HG03565 (cell line): ENCODE measurements around the gene XRCC1.

Experiments used
- ATAC-seq: cut with Tn5 transposase; IDR thresholded peaks from one replicate; pipeline ENCODE4 v1.9.1; 2021; ENCODE audit warnings: mild to moderate bottlenecking, moderate library complexity; ENCODE audit not compliant: unreplicated experiment

Gene XRCC1, protein sequence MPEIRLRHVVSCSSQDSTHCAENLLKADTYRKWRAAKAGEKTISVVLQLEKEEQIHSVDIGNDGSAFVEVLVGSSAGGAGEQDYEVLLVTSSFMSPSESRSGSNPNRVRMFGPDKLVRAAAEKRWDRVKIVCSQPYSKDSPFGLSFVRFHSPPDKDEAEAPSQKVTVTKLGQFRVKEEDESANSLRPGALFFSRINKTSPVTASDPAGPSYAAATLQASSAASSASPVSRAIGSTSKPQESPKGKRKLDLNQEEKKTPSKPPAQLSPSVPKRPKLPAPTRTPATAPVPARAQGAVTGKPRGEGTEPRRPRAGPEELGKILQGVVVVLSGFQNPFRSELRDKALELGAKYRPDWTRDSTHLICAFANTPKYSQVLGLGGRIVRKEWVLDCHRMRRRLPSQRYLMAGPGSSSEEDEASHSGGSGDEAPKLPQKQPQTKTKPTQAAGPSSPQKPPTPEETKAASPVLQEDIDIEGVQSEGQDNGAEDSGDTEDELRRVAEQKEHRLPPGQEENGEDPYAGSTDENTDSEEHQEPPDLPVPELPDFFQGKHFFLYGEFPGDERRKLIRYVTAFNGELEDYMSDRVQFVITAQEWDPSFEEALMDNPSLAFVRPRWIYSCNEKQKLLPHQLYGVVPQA

GRCh38 chr19:43575156-43575950 is at the start of gene XRCC1, which contains the start of gene PINLYP:
TSS of gene XRCC1 (minus strand) at chr19:43575527. CDS start at chr19:43575458, 69 bp downstream.
TSS of gene PINLYP (plus strand) at chr19:43575801. CDS start at chr19:43577192, 1,391 bp downstream.
- ATAC-seq, result peak; percentile 95

DNA sequence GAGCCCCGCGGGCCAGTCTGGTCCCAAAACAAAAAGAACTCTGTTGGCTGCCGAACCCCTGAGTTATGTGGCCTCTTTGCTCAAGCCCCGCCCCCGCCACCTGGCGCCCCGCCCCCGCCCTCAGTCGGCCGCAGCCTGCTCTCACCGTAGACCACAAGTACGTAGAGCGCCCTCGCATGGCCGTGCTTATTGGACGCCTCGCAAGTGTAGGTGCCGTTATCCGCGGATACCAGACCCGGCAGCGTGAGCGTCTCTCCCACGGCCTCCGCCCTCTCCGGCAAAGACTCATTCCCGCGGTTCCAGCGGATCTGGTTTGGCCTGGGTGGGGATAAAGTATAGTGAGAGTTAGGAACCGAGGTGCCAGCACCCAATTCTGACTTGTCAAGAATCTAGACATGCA is 49.6 kb upstream of the XRCC1 start:
- no peak for ATAC-seq

DNA sequence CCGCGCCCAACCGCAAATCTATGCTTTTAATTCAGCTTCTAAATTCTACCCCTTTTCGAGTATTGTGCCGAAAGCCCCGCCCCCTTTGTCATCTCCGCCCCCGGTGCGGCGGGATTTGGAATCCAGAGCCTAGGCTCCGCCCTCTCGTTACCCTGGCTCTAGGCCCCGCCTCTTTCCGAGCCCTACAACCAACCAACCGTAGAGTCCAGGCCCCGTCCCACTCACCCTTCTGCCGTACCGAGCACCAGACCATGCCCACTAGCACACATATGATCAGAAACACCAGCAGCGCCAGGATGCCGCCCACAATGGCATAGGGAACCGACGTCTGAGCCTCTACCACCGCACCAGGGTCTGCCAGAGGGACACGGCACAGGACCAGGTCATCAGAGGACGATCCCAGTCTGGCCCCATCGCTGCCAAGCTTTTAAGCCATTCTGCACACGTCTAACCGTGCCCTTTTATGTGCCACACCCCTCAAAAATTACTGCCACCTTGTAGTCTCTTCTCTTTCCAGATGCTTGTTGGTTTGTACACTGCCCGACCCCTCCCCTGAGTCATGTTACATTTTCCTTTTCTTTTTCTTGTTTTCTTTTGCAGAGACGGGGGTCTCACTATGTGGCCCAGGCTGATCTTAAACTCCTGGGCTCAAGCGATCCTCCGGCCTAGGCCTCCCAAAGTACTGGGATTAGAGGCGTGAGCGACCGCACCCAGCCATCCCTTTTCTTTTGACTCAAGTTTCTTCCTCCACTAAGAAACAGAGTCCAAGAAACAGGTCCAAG is 48.8 kb upstream of the XRCC1 start:
- ATAC-seq, result no peak

GRCh38 chr19:43622956-43623355 is 47.6 kb upstream of the XRCC1 start:
- ATAC-seq, result no peak

DNA sequence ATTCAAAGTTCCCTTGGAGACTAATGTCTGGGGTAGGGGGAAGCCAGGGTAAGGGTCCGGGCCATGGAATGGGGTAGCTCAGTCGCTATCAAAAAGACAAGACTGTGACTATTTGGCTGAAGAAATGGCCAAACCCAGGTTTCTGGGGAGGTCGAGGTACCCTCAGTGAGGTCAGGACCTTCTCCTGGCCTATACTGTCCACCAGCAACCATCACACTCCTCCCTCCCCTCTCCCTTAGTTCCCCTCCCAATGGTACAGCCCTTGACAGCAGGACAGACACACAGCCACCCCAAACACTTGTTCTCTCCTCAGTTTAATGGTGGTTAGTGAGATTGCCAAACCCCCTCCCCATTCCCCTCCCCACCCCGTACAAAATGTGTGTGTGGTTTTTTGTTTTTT is 46.7 kb upstream of the XRCC1 start:
- ATAC-seq, result no peak

DNA sequence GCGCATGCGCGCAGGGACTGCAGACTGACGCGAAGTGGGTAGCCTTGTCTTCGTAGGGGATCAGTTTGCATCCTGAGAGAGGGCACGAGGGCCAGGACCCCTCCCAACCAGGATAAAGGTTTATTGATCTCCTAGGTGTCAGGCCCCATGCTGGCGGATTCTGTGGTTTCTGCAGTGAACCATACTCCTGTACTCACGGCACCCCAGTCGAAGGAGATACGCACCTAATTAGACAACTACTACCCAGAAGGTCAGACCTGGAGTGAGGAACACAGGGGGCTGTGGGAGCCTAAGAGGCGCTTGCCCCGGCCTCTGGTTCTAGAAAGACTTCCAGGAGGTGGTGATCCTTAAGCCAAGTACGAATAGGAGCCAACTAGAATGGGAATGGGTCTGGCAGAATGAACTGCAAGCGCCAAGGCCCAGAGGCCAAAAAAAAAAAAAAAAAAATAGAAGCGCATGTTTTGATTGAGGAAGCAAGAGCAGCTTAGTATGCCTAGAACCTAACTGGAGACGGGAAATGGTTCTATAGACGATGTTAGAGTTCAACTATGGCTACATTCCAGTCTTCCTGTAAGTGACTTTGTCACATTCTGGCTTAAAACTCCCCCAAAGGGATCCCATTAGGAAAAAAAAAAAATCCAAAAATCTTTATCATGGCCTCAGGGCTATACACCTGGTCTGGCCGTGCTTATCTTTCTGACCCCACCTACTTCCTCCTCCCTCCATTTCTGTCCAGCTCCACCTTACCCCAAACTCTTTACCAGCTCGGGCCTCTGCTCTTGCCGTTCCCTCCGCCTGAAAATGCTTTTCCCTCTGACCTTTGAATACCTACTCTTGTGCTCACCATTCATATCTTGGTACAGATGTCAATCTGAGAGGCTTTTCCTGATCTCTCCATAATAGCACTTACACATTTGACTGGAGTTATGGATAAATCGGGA is 45.0 kb upstream of the XRCC1 start:
- ATAC-seq, result peak; percentile 8

DNA sequence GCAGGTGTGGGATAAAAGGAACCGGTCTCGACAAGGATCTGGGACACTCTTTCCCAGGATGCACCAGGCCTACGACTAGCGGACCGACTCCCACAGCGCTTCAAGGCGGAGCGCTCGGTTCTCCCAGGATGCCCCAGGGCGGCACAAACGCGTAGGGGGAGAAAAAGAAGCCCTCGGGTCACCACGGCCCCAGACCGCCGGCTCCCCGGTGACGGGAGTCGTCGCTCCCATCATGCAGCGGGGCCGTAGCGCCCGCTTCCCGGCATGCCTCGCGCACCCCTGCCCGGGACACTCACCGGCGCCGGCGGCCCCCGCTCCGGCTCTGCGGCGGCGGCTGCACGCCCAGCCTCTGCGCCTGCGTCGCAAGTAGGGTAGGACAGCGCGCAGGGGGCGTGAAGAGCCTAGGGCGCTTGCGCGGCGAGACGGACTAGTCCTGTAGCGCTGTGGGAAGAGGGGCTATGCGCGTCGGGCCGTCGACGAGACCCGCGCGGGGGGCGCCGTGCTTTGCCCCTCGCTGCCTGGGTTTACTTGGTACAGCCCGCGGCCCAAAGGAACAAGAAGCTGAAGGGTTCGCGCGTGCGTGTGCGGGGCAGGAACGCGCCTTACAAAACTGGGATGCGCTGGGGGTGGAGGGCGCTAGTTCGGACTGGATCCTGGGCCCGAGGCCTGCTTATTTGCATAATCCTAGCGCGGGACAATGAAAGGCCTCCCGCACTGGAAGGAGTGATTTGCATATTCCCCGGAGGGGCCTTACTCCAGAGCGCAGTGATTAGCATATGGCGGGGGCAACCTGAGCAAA is 44.1 kb upstream of the XRCC1 start, which contains the start of gene ZNF428:
TSS of gene ZNF428 (minus strand) at position 368 of the 799 bp plus-strand sequence. CDS start 5,325 bp downstream, outside the sequence.
- ATAC-seq, result peak; percentile 77

DNA sequence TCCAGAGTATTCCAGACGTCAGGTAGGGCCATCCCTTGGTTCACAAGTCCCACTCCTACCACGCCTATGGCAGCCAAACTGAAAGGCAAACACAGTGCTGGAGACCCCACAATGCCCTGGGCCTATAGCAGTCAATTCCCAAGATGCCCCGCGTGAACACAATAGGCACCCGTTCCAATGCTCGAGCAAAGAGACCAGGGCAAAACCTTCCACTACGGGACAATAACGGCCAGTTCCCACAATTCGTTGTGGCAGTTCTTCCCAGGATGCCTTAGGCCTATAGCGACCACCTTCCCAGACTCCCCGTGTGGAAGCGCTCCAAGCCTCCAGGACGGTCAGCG is 43.6 kb upstream of the XRCC1 start:
- peak; percentile 9 for ATAC-seq

DNA sequence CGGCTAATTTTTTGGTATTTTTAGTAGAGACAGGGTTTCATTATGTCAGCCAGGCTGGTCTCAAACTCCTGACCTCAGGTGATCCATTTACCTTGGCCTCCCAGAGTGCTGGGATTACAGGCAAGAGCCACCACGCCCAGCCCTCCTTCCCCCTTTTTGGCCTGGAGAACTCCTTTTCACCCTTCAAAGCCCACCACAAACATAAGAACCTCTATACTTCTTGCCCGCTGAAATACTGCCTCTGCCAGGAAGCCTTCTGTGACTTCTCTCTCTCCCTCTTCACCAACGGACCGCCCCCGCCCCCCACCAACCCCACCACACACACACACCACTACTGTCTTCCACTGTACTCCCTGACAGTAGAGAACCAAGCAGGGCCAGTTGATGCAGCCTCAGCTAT is 41.6 kb upstream of the XRCC1 start:
- no peak for ATAC-seq

- no peak for ATAC-seq
These were observed 41.0 kb upstream of the XRCC1 start for GRCh38 chr19:43616306-43616705.

DNA sequence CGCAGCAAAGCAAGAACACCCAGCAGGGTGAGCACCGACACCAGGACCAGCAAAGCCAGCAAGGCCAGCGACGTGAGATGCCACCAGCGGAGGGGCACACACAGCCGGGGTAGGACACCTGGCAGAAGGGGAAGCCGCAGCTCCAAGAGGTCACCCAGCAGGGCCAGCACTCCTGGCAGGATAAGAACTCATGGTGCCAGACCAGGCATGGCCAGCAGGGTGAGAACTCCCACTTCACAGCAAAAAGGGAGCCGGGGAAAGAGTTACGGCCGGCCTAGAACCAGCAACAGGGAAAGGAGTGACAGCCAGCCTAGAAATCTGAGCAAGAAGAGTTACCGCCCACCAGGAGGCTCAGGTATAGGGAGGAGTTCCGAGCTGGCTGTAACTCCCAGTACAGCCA is 37.0 kb upstream of the XRCC1 start:
- ATAC-seq, result no peak

DNA sequence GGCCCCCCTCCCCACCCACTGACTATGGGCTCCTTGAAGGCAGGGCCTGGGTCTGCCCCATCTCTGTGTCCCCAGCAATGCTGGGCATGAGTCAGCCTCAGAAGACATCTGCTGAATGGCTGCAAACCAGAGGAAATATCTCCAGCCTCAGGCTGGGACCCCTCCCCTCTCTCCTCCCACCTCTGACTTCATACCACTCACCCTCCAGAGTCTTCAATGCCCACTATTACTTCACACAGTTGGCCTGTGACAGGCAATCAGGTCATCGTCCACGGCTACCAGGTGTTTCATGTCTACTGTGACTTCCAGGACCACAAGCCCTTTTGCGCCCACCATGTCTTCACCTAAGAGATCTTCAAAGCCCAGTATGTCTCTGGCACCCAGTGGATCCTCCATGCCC is 36.5 kb upstream of the XRCC1 start, which contains the start of gene SRRM5:
TSS of gene SRRM5 (plus strand) at position 301 of the 400 bp plus-strand sequence. CDS start at position 335, 34 bp downstream.
- ATAC-seq, result no peak

- ATAC-seq, result no peak
These were observed 35.2 kb upstream of the XRCC1 start for GRCh38 chr19:43610493-43610892.

DNA sequence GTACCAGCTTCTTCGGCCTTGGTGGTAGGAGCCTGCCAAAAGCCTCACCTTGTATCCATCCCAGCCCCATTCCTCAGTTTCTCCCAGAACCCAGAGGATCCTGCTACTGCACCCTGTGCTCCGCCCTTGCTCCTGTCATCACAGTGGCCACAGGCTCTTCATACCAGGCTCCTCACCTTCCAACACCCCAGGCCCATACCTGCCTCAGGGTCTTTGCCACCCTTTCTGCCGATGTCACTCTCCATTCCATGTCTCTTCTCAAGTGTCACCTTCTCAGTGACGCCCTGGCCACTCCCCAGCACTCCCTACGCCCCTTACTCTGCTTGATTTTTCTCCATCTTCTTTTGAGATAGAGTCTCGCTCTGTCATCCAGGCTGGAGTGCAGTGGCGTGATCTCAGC is 34.5 kb upstream of the XRCC1 start:
- no peak for ATAC-seq

GRCh38 chr19:43607238-43608205 is 32.2 kb upstream of the XRCC1 start:
- ATAC-seq, result no peak

GRCh38 chr19:43606569-43607229 is 31.4 kb upstream of the XRCC1 start:
- no peak for ATAC-seq
